NT2/D1 (cell line): Measurements from ENCODE around the gene RENBP.

ENCODE experiments used
- SUZ12 ChIP-seq: IDR thresholded peaks from 2 replicates; pipeline ENCODE4 v1.6.1; 2011; ENCODE audit not compliant: insufficient read length, insufficient read depth; ENCODE audit errors: extremely low read depth
- YY1 ChIP-seq: IDR thresholded peaks from 2 replicates; pipeline ENCODE4 v1.6.1; 2011; ENCODE audit not compliant: insufficient read length, insufficient read depth
- ZNF274 ChIP-seq: IDR thresholded peaks from 2 replicates; pipeline ENCODE4 v1.6.1; 2011; ENCODE audit warnings: mild to moderate bottlenecking, low read depth, low read length

DNA sequence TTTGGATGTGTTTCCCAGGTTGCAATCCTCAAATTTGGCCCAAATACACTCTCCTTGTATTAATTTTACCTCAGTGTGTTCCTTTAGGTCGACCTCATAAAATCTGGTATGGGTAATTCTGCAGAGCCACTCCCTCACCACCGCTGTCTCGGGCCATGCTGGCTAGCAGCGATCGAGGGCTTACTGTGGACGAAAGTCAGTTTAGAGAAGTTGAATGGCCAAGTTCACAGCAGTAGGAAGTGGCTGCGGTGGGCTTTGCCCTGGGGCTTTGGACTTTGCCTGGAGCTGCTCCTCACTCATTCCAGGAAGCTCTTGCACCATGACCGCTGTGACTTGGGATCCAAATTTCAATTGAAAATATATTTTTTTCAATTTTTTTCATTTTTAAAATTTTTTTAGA, 47.7 kb upstream of the RENBP start:
- TF ChIP-seq ZNF274 (no peak), YY1 (no peak), SUZ12 (no peak)
